ENCODE measurements around the gene PWP2. TPM values are rescaled to one million over a fixed set of nuclear protein-coding genes. Genes with fewer than 3 reads are reported as not detected.
"Not testable (repeated sequence)": the region's sequence is repeated elsewhere in the genome, so short reads cannot be mapped to it uniquely, and the experiment has no call there.

PWP2 gene
- total RNA-seq, 1 donor from 2014 or later: 6.1 TPM

DNA sequence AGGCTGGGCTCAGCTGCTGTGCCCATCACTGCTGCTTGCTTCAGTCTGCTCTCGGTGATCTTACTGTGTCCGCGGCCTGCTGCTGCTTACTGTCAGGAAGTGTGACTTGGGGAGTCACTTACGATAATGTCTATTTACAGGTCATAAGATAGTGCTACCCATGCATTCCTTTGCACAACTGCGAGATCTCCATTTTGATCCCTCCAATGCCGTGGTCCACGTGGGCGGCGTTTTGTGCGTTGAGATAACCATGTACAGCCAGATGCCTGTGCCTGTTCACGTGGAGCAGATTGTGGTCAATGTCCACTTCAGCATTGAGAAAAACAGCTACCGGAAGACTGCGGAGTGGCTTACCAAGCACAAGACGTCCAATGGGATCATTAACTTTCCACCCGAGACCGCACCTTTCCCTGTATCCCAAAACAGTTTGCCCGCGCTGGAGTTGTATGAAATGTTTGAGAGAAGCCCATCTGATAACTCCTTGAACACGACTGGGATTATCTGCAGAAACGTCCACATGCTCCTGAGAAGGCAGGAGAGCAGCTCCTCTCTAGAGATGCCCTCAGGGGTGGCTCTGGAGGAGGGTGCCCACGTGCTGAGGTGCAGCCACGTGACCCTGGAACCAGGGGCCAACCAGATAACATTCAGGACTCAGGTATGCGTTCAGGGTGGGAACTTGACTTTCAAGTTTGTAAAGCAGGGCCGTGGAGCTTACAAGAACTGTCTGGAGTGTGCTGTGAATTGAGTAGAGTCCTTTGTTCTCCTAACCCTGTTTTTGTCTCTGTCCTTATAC, 24.4 kb upstream of the PWP2 start:
- no peak for DNase-seq (ENCODE audit: extremely low read depth, low read depth, low spot score)

DNA sequence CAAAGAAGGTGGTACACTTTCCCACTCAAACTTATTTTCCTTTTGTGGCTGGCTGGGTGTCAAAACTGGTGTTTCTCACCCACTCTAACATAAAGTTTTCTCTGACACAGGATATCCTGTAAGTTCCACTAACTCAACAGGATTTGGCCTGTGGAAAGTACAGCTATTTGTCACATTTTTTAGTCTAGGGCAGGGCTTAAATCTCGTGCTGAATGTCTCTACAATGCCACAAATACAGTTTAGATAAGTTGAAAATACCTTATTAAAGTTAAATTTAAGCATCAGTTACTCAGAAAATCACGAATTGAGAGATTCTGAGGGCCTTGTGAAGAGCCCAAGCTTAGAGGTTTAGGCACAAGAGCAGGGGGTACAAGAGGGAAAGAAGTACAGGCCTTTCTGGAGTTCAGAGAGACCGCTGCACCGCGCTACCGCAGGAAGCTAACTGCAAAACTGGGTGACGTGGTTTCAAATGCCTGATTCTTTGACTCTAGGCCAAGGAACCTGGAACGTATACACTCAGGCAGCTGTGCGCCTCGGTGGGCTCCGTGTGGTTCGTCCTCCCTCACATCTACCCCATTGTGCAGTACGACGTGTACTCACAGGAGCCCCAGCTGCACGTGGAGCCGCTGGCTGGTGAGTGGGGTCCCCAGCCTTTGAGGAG, 23.4 kb upstream of the PWP2 start:
- peak; percentile 36 for DNase-seq (ENCODE audit: extremely low read depth, low read depth, low spot score)

DNA sequence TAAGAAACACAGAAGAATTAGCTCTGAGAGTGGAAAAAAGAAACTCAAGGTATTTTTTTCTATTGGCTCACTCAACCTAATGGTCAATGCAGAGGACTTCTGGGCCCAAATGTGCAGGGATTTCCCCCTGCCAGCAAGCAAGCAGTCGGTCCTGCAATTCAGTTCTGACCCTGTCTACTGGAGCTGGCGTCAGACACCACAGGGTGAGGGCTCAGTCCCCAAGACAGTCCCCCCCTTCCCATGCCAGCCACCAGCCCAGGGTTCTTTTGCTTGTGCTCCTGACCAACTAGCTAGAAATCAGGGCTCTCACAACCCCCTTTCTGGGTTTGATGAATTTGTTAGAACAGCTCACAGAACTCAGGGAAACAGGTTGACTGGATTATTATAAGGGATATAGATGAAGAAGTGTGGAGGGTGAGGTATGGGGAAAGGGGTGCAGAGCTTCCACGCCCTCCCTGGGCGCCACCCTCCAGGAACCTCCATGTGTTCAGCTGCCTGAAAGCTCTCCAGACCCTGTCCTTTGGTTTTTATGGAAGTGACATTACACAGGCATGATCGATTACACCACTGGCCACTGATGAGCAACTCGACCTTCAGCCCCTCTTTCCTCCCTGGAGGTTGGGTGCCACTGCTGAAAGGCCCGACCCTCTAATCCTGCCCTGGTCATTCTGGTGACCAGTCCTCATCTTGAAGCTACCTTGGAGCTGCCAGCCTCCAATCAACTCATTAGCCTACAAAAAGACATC, 22.5 kb upstream of the PWP2 start:
- DNase-seq (ENCODE audit: extremely low read depth, low read depth, low spot score): no peak

DNA sequence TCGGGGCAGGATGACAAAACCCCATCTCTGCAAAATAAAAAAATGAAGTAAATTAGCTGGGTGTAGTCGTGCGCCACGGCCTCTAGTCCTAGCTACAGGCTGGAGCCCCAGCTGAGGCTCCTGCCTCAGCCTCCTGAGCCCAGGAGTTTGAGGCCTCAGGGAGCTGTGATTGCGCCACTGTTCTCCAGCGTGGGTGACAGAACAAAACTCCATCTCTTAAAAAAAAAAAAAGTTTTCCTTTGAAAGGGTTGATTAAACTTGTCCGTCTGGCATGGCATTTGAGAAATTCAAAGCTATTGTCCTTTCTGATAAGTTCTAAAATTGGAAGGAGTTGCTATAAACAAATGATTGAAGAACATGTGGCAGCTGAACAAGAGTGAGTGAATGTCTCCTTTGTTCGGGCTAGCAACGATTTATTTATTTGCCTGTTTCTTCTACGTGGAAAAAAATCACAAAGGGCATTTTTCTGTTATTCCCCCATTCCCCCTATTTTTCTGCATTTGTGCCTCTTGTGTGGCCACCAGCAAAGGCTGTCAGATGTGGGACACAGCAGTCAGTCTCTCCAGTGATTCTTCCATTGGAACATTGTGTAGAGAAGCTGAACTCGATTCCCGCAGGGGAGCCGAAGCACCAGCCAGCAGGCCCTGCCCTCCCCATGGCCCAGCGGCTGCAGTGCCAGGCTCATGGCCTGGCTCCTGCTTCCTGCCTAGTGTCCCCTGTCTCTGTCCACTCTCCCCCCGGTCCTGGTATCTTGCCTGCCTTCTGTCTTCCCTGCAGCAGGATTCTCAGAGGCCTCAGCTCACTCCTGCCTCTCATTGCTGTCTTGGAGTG, 21.5 kb upstream of the PWP2 start:
- no peak for DNase-seq (ENCODE audit: extremely low read depth, low read depth, low spot score)

DNA sequence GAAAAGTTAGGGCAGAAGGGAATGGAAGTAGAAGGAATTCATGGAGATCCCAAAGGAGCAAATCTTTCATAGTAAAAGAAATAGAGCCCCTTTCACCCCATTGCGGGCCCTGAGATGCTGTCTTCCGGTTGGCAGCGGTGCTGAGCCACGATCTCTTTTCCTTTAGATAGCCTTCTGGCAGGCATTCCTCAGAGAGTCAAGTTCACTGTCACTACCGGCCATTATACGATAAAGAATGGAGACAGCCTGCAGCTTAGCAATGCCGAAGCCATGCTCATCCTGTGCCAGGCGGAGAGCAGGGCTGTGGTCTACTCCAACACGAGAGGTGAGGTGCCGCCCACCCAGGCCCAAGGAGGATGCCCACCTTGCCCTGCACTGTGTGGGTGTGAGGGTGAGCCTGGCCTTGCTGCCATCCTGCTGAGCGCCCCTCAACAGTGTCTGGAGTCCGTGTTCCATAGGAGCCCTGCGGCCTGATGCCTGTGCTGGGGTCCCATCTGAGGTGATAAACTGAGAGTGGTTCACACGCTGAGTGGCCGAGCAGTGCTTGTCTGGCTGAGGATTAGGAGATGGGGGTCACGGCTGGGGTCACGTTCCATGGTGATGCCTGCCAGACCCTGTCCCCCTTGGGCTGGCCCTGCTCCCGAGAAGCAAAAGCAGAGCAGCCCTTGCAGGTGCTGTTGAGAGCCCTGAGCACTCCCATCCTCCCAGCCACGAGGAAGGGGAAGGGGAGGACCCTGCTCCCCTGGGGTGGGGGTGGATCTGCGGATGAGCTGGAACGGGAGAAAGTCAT, 20.4 kb upstream of the PWP2 start:
- no peak for DNase-seq (ENCODE audit: extremely low read depth, low read depth, low spot score)

DNA sequence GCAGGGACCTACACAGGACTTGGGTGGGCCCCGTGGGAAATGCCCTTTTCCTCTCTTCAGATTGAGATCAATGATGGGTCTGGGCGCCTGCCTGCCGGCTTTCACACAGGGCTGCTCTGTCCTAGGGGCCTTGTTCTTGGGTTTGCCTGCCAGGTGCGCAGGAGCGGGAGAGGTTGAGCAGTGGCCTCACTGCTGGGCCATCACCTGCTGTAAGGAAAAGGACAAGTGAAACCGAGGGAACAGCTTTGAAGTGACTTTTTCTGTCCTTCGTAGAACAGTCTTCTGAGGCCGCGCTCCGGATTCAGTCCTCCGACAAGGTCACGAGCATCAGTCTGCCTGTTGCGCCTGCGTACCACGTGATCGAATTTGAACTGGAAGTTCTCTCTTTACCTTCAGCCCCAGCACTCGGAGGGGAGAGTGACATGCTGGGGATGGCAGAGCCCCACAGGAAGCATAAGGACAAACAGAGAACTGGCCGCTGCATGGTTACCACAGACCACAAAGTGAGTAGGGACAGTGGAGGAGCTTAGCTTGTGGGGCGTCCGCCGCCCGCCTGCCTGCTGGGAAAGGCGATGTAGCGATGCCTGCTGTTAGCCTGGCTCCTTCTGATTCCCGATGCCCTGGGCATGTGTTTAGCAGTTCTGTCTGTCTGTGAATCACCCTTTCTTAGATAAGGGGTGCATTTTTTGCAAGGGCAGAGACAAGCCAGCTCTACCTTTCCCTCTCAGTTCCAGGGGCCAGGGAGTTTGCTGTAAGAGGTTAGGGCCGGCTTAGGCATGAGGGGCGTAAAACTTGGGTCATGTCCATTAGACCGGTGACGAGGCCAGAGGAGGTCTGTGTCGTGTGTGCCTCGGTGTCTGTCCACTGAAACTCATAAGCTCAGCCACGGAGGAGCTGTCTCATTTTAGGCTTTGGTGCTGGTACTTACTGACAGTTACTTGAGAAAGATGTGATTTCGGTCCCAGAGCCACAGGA, 19.5 kb upstream of the PWP2 start:
- DNase-seq (ENCODE audit: extremely low read depth, low read depth, low spot score): no peak

DNA sequence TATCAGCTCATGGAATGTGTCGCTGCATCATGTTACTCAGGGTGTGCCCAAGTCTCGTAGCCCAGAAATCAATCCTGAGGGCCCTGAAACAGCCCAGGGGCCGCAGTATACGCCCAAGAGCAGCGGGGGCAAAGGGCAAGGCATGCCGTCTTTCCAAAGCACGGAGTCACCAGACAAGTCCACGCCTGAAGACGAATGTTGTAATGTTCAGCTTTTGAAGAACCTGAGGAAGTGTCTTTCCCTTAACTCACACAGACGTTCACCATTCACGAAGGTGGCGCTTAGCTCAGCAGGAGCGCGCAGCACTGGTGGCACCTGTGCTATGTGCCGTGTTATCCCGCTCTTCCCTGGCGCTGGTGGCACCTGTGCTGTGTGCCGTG, 18.8 kb upstream of the PWP2 start:
- no peak for DNase-seq (ENCODE audit: extremely low read depth, low read depth, low spot score)

DNA sequence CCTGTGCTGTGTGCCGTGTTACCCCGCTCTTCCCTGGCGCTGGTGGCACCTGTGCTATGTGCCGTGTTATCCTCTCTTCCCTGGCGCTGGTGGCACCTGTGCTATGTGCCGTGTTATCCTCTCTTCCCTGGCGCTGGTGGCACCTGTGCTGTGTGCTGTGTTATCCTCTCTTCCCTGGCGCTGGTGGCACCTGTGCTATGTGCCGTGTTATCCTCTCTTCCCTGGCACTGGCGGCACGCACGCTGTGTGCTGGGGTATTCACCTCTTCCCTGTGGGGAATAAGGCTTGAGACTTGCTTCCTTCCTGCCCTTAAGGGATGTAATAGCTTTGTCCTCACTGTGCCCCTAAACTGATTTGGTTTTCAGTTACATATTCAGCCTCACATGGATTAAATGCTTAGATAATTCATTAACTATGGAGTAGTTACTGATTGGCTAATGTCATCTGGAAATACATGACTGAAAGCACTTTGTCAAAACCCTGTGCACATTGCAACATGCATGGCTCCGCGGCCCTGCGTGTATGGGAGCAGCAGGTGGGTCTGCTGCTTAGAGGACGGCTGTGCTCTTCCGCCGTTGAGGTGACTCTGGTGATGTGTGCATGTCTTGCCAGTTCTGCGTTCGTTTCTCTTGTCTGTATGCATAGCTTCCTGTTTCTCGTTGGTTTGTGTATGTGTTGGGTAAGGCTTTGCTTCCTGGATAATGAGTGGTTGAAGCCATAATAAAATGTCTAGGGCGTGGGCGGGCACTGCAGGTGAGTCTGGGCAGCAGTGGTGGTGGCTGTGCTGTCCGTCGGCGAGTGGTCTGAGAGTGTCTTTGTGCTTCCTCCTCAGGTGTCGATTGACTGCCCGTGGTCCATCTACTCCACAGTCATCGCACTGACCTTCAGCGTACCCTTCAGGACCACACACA, 17.9 kb upstream of the PWP2 start:
- DNase-seq (ENCODE audit: extremely low read depth, low read depth, low spot score): no peak

DNA sequence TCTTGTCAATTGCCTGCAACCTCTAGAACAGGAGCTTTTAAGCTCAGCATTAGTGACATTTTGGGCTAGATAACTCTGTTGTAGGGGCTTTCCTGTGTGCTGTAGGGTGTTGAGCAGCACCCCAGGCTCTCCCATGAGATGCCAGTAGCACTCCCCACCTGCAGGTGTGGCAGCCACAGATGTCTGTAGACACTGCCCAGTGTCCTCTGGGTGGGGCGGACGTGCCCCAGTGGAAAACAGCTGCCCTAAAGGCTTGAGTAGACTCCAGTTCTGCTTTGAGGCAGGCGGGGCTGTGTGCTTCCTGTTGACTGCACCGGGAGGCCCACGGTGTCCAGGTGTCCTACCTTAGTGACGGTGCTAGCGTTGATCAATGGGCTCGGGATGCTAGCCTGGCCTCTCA, 16.9 kb upstream of the PWP2 start:
- DNase-seq (ENCODE audit: extremely low read depth, low read depth, low spot score): no peak

DNA sequence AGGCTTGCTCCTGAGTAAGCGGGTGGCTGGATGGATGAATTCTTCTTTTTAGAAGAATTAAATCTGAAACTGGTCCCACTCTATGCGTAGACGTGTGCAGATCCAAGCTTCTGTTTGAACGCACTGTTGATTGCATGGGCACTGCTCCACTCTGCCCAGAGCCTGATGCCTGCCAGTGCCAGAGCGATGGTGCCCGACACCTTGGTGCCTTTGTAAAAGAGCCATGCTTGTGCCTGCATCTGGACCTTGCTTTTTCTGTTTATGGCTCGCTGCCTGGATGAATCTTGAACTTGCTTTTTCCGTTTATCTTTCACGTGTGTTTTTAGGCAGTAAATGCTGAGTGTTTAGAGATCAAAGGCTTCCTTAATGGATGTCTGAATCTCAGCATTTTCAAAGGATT, 15.0 kb upstream of the PWP2 start:
- no peak for DNase-seq (ENCODE audit: extremely low read depth, low read depth, low spot score)

DNA sequence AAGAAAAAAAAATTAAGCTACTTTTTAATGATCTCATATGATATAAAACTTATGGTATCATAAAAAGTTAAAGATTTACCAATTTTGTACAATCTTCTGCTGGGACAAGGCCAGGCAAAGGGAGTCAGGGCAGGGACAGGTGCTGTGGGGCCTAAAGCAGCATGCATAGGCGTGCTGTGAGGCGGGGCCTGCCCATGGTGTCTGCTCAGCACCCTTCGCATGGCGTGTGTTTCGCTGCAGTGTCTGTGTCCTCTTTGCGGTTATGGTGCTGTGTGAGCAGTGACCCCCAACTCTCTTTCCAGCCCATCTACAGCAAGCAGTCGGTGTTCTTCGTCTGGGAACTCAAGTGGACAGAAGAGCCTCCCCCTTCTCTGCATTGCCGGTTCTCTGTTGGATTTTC, 13.4 kb upstream of the PWP2 start:
- DNase-seq (ENCODE audit: extremely low read depth, low read depth, low spot score): no peak

DNA sequence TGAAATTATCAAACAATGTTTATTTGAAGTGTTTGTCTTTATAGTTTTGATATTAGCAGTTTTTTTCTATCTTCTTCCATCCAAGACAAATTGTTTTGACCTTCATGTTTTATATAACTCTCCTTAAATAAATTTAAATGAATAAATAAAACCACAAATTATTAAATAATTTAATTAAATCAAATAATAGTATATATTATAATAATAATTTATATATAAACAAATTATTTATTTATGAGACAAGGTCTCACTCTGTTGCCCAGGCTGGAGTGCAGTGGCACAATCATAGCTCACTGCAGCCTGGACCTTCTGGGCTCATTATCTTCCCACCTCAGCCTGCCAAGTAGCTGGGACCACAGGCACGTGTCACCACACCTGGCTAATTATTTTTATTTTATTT, 12.4 kb upstream of the PWP2 start:
- no peak for DNase-seq (ENCODE audit: extremely low read depth, low read depth, low spot score)

DNA sequence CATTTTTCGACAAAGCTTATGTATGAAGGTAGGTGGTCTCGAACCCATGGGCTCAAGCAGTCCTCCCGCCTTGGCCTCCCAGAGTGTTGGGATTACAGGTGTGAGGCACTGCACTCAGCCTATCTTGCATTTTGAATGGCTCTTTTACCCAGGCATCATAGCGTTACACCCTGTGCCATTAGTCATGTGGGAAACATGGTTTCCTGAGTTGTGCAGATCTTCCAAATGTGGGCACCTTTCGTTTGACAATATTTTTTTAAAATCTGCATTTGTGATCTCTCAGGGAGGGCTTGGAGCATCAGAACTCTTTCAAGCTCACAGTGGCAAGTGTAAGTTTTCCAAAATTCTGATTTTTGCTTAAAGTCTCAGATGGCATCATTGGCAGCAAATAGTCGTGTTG, 8.7 kb upstream of the PWP2 start:
- not testable (repeated sequence) for DNase-seq (ENCODE audit: extremely low read depth, low read depth, low spot score)

DNA sequence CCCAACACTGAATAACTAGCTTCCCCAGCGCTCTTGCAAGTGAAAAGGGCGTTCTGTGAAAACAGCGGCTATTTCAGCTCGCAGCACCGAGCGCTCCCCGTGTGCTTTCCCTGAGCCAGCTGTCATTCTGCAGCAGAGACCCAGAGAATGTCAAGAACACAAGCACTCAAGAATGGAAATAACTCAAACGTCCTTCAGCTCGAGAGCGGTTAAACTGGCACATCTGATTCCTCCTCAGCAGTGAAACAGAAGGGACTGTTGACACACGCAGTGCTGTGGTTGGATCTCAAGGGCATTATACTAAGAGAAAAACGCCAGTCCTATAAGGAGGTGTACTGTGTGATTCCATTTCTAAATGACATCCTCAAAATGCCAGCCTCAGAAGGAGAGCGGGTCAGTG, 8.2 kb upstream of the PWP2 start:
- DNase-seq (ENCODE audit: extremely low read depth, low read depth, low spot score): not testable (repeated sequence)

DNA sequence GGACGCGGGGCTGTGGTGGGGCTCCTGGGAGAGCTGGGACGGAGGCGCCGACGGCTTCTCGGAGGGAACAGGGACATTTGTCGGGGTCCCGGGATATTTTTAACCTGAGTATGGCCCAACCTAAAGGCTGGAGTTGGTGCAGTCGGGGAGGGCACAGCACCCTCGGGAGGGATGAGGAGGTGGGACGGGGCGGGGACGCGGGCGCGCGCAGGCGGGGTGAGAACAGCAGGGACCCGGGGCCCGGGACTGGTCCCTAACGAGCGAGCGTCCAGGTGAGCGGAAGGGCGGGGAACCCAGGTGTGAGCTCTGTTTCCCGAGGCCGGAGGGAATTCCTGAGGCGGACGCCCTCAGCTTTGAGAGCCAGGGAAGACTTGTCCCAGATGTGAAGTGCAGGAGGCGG, 390 bp downstream of the PWP2 start:
- not testable (repeated sequence) for DNase-seq (ENCODE audit: extremely low read depth, low read depth, low spot score)

DNA sequence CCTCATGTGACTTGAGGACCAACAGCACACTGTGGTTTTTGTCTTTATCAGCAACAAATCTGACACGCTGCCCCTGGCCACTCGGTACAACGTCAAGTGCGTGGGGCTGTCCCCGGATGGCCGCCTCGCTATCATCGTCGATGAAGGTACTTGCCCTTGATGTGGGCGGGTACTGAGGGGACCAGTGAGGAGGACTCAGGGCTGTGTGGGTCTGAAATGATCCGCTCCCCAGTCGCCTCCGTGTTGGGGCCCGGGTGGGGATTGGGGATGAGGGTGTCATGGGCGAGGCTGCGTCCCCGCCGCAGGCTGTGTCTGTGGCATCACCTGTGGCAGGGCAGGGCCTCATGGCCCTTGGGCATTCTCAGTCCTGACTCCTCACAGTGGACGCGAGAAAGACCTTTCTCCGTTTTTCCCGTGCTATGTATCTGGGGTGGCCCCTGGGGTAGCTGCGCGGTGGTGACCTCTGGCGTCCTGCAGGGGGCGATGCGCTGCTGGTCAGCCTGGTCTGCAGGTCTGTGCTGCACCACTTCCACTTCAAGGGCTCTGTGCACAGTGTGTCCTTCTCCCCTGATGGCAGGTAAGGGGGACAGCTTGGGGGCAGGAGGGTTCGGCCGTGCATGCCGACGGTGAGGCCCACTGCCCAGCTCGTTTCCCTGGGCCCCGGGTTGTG, 6.6 kb downstream of the PWP2 start:
- DNase-seq (ENCODE audit: extremely low read depth, low read depth, low spot score): not testable (repeated sequence)

DNA sequence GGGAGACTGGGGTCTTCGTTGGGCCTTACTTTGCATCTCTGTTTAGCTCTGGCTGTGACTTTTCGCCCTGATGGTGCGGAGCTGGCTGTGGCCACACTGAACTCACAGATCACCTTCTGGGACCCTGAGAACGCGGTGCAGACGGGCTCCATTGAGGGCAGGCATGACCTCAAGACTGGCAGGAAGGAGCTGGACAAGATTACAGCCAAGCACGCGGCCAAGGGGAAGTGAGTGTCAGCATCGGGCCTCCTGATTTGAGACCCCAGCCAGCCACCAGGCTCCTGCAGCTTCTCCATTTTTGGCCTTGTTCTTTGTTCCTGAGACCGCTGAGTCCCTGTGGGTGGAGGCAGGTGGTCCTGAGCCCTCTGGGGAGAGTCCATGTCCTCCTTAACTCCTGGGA, 14.9 kb downstream of the PWP2 start:
- DNase-seq (ENCODE audit: extremely low read depth, low read depth, low spot score): not testable (repeated sequence)
